Body of pancreas (tissue), 4 donors: ENCODE measurements around the gene TMEM50A.
"Not testable (repeated sequence)": the region's sequence is repeated elsewhere in the genome, so short reads cannot be mapped to it uniquely, and the experiment has no call there.

Source experiments
- POLR2A ChIP-seq, 3 donors: fragments of 450-650 bp; IDR thresholded peaks; one replicate each; pipeline ENCODE4 v1.6.1; 2016; ENCODE audit warnings: antibody characterized with exemption in 3 of 3, mild to moderate bottlenecking in 2 of 3
- TF ChIP-seq, protein P1 (sequence below), 7 experiments: fragments of 450-650 bp in 4 of 7; fragments of 200-600 bp in 3 of 7; sonication (generic) in 3 of 7; IDR thresholded peaks; one replicate each; pipeline ENCODE4 v1.5.1; 2016 to 2019; ENCODE audit warnings: antibody characterized with exemption in 7 of 7

DNA sequence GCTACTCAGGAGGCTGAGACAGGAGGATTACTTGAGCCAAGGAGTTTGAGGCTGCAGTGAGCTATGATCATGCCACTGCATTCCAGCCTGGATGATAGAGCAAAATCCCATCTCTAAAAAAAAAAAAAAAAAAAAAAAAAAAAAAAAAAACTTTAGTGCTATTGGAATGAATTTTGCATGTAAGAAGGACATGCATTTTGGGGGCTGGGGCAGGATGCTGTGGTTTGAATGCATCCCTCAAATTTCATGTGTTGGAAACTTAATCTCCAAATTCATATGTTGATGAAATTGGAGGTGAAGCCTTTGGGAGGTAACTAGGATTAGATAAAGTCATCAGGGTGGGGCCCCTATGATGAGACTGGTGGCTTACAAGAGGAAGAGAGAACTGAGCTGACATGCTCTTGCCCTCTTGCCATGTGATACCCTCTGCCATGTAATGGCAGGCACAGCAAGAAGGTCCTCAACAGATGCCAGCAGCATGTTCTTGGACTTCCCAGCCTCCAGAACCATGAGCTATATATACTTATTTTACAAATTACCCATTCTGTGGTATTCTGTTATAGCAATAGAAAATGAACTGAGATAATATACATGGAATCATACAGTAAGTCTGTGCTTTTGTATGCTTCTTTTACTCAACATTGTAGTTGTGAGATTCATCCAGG lies 25.2 kb upstream of the TMEM50A start:
- TF ChIP-seq, protein P1, sequence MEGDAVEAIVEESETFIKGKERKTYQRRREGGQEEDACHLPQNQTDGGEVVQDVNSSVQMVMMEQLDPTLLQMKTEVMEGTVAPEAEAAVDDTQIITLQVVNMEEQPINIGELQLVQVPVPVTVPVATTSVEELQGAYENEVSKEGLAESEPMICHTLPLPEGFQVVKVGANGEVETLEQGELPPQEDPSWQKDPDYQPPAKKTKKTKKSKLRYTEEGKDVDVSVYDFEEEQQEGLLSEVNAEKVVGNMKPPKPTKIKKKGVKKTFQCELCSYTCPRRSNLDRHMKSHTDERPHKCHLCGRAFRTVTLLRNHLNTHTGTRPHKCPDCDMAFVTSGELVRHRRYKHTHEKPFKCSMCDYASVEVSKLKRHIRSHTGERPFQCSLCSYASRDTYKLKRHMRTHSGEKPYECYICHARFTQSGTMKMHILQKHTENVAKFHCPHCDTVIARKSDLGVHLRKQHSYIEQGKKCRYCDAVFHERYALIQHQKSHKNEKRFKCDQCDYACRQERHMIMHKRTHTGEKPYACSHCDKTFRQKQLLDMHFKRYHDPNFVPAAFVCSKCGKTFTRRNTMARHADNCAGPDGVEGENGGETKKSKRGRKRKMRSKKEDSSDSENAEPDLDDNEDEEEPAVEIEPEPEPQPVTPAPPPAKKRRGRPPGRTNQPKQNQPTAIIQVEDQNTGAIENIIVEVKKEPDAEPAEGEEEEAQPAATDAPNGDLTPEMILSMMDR (IDR thresholded peaks at IDR 0.05) = not testable (repeated sequence)
- not testable (repeated sequence) for TF ChIP-seq POLR2A (IDR thresholded peaks at IDR 0.05)
